ENCODE data around the gene NFKBIL1.

The NFKBIL1 gene

DNA sequence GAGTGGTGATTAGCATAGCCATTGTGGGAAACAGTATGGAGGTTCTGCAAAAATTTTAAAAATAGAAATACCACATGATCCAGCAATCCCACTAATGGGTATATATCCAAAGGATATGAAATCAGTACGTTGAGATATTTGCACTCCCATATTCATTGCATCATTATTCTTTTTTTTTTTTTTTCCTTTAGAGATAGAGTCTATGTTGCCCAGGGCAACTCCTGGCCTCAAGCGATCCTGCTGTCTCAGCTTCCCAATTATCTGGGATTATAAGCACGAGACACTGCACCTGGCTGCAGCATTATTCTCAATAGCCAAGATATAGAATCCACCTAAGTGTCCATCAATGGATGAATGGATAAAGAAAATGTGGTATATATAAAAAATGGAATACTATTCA lies 25.6 kb upstream of the NFKBIL1 start:
- Histone ChIP-seq H3K36me3 (ENCODE audit: insufficient read depth, insufficient read length, low read length) (no peaks in the 10 kb centered on the region), H3K9me3 (ENCODE audit: insufficient read depth, low read length) (no peaks in the 10 kb centered on the region), H3K27me3 (ENCODE audit: insufficient read depth, insufficient read length) (no peaks in the 10 kb centered on the region), H3K4me1 (ENCODE audit: insufficient read depth, insufficient read length) (no peaks in the 10 kb centered on the region), H3K4me3 (ENCODE audit: insufficient read length, low read depth) (no peak overlapping the region), H3K9ac (ENCODE audit: insufficient read length, low read depth) (no peak overlapping the region)
- no peak for DNase-seq (ENCODE audit: low read depth, low spot score)
- TF ChIP-seq SUZ12 (IDR thresholded peaks at IDR 0.05; ENCODE audit: extremely low read depth, insufficient read depth, insufficient read length): no peak
- TF ChIP-seq ZNF274 (IDR thresholded peaks at IDR 0.05; ENCODE audit: low read depth, low read length): no peak
- TF ChIP-seq YY1 (IDR thresholded peaks at IDR 0.05; ENCODE audit: insufficient read depth, insufficient read length): no peak

- Histone ChIP-seq H3K27me3 (ENCODE audit: insufficient read depth, insufficient read length) (no peaks in the 10 kb centered on the region), H3K4me1 (ENCODE audit: insufficient read depth, insufficient read length) (no peaks in the 10 kb centered on the region), H3K4me3 (ENCODE audit: insufficient read length, low read depth) (no peak overlapping the region), H3K9me3 (ENCODE audit: insufficient read depth, low read length) (no peaks in the 10 kb centered on the region), H3K9ac (ENCODE audit: insufficient read length, low read depth) (no peak overlapping the region), H3K36me3 (ENCODE audit: insufficient read depth, insufficient read length, low read length) (peaks cover 12% of the 10 kb centered on the region)
- DNase-seq (ENCODE audit: low read depth, low spot score): no peak
- TF ChIP-seq YY1 (IDR thresholded peaks at IDR 0.05; ENCODE audit: insufficient read depth, insufficient read length) (no peak), ZNF274 (IDR thresholded peaks at IDR 0.05; ENCODE audit: low read depth, low read length) (no peak)
These were observed 21.9 kb upstream of the NFKBIL1 start for GRCh38 chr6:31525553-31525931.

GRCh38 chr6:31525932-31526591 lies 21.3 kb upstream of the NFKBIL1 start:
- Histone ChIP-seq H3K4me1 (ENCODE audit: insufficient read depth, insufficient read length) (no peaks in the 10 kb centered on the region), H3K4me3 (ENCODE audit: insufficient read length, low read depth) (no peak overlapping the region), H3K9me3 (ENCODE audit: insufficient read depth, low read length) (no peaks in the 10 kb centered on the region), H3K27me3 (ENCODE audit: insufficient read depth, insufficient read length) (no peaks in the 10 kb centered on the region), H3K9ac (ENCODE audit: insufficient read length, low read depth) (no peak overlapping the region), H3K36me3 (ENCODE audit: insufficient read depth, insufficient read length, low read length) (peaks cover 18% of the 10 kb centered on the region)
- TF ChIP-seq SUZ12 (IDR thresholded peaks at IDR 0.05; ENCODE audit: extremely low read depth, insufficient read depth, insufficient read length) (no peak), YY1 (IDR thresholded peaks at IDR 0.05; ENCODE audit: insufficient read depth, insufficient read length) (no peak), ZNF274 (IDR thresholded peaks at IDR 0.05; ENCODE audit: low read depth, low read length) (no peak)
- DNase-seq (ENCODE audit: low read depth, low spot score): no peak

GRCh38 chr6:31528307-31528777 lies 19.1 kb upstream of the NFKBIL1 start:
- no peak for DNase-seq (ENCODE audit: low read depth, low spot score)
- Histone ChIP-seq H3K4me1 (ENCODE audit: insufficient read depth, insufficient read length) (no peaks in the 10 kb centered on the region), H3K4me3 (ENCODE audit: insufficient read length, low read depth) (no peak overlapping the region), H3K27me3 (ENCODE audit: insufficient read depth, insufficient read length) (no peaks in the 10 kb centered on the region), H3K9me3 (ENCODE audit: insufficient read depth, low read length) (no peaks in the 10 kb centered on the region), H3K9ac (ENCODE audit: insufficient read length, low read depth) (no peak overlapping the region), H3K36me3 (ENCODE audit: insufficient read depth, insufficient read length, low read length) (peaks cover 38% of the 10 kb centered on the region)
- TF ChIP-seq ZNF274 (IDR thresholded peaks at IDR 0.05; ENCODE audit: low read depth, low read length) (no peak), SUZ12 (IDR thresholded peaks at IDR 0.05; ENCODE audit: extremely low read depth, insufficient read depth, insufficient read length) (no peak), YY1 (IDR thresholded peaks at IDR 0.05; ENCODE audit: insufficient read depth, insufficient read length) (no peak)

GRCh38 chr6:31528821-31529328 lies 18.5 kb upstream of the NFKBIL1 start, which contains the start of gene MCCD1:
Gene MCCD1, plus strand, starts transcription at chr6:31528962. Its CDS starts 53 bp downstream, at chr6:31529015.
- TF ChIP-seq ZNF274 (IDR thresholded peaks at IDR 0.05; ENCODE audit: low read depth, low read length): no peak
- no peak for TF ChIP-seq YY1 (IDR thresholded peaks at IDR 0.05; ENCODE audit: insufficient read depth, insufficient read length)
- no peak for TF ChIP-seq SUZ12 (IDR thresholded peaks at IDR 0.05; ENCODE audit: extremely low read depth, insufficient read depth, insufficient read length)
- no peak within 1 kb of the TSS for H3K9ac ChIP-seq (ENCODE audit: insufficient read length, low read depth)
- H3K9me3 ChIP-seq (ENCODE audit: insufficient read depth, low read length): no peaks in the 10 kb centered on the region
- DNase-seq (ENCODE audit: low read depth, low spot score): no peak
- H3K4me1 ChIP-seq (ENCODE audit: insufficient read depth, insufficient read length): no peaks in the 10 kb centered on the region
- H3K27me3 ChIP-seq (ENCODE audit: insufficient read depth, insufficient read length): no peaks in the 10 kb centered on the region
- H3K36me3 ChIP-seq (ENCODE audit: insufficient read depth, insufficient read length, low read length): peaks cover 44% of the 10 kb centered on the region
- no peak within 1 kb of the TSS for H3K4me3 ChIP-seq (ENCODE audit: insufficient read length, low read depth)

DNA sequence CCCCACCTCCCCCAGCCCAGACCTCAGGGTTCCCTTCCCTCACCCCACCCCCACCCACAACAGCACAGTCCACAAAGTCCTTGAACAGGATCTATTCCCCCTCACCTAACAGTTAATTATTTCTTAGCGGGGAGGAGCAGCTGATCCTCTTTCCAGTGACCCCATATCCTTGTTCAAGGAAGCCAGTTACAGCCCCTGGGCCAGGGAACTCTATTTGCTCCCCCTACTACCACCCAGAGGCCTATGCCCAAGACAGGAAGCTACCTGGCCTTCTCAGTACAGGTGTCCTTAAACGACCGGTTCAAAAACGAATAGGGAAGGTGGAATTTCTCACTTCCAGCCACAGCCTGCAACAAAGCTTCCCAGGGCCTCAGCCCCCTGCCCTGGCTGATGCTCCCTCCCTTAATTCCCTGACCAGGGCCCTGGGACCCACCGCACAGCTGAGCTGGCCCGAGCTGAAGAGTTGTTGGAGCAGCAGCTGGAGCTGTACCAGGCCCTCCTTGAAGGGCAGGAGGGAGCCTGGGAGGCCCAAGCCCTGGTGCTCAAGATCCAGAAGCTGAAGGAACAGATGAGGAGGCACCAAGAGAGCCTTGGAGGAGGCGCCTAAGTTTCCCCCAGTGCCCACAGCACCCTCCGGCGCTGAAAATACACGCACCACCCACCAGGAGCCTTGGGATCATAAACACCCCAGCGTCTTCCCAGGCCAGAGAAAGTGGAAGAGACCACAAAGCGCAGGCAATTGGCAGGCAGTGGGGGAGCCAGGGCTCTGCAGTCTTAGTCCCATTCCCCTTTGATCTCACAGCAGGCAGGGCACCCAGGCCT lies 17.9 kb upstream of the NFKBIL1 start:
- Histone ChIP-seq H3K36me3 (ENCODE audit: insufficient read depth, insufficient read length, low read length) (peaks cover 50% of the 10 kb centered on the region), H3K9me3 (ENCODE audit: insufficient read depth, low read length) (no peaks in the 10 kb centered on the region), H3K9ac (ENCODE audit: insufficient read length, low read depth) (no peak overlapping the region), H3K4me3 (ENCODE audit: insufficient read length, low read depth) (no peak overlapping the region), H3K27me3 (ENCODE audit: insufficient read depth, insufficient read length) (no peaks in the 10 kb centered on the region), H3K4me1 (ENCODE audit: insufficient read depth, insufficient read length) (no peaks in the 10 kb centered on the region)
- no peak for TF ChIP-seq SUZ12 (IDR thresholded peaks at IDR 0.05; ENCODE audit: extremely low read depth, insufficient read depth, insufficient read length)
- TF ChIP-seq ZNF274 (IDR thresholded peaks at IDR 0.05; ENCODE audit: low read depth, low read length): no peak
- no peak for TF ChIP-seq YY1 (IDR thresholded peaks at IDR 0.05; ENCODE audit: insufficient read depth, insufficient read length)
- no peak for DNase-seq (ENCODE audit: low read depth, low spot score)

- Histone ChIP-seq H3K36me3 (ENCODE audit: insufficient read depth, insufficient read length, low read length) (peaks cover 62% of the 10 kb centered on the region), H3K4me1 (ENCODE audit: insufficient read depth, insufficient read length) (peaks cover 3% of the 10 kb centered on the region), H3K4me3 (ENCODE audit: insufficient read length, low read depth) (no peak overlapping the region), H3K9me3 (ENCODE audit: insufficient read depth, low read length) (no peaks in the 10 kb centered on the region), H3K27me3 (ENCODE audit: insufficient read depth, insufficient read length) (no peaks in the 10 kb centered on the region), H3K9ac (ENCODE audit: insufficient read length, low read depth) (no peak overlapping the region)
- no peak for DNase-seq (ENCODE audit: low read depth, low spot score)
- TF ChIP-seq ZNF274 (IDR thresholded peaks at IDR 0.05; ENCODE audit: low read depth, low read length): no peak
- no peak for TF ChIP-seq SUZ12 (IDR thresholded peaks at IDR 0.05; ENCODE audit: extremely low read depth, insufficient read depth, insufficient read length)
- TF ChIP-seq YY1 (IDR thresholded peaks at IDR 0.05; ENCODE audit: insufficient read depth, insufficient read length): no peak
These were observed 16.7 kb upstream of the NFKBIL1 start for GRCh38 chr6:31530659-31531058.
